GM12891 (cell line): ENCODE measurements around the gene ALOX15.

Experiments
- PAX5 ChIP-seq: IDR thresholded peaks from 2 replicates; pipeline ENCODE4 v1.6.1; 2011; ENCODE audit warnings: low read length, moderate library complexity, mild to moderate bottlenecking; ENCODE audit not compliant: insufficient read depth, severe bottlenecking
- POLR2A ChIP-seq: IDR thresholded peaks from 2 replicates; pipeline ENCODE4 v1.6.1; 2011; ENCODE audit warnings: low read depth, low read length, control low read depth
- POLR2AphosphoS5 ChIP-seq: IDR thresholded peaks from 2 replicates; pipeline ENCODE4 v1.6.1; 2011; ENCODE audit warnings: low read depth, low read length, control low read depth
- TAF1 ChIP-seq: IDR thresholded peaks from 2 replicates; pipeline ENCODE4 v1.6.1; 2011; ENCODE audit warnings: low read depth, low read length, control low read depth

DNA sequence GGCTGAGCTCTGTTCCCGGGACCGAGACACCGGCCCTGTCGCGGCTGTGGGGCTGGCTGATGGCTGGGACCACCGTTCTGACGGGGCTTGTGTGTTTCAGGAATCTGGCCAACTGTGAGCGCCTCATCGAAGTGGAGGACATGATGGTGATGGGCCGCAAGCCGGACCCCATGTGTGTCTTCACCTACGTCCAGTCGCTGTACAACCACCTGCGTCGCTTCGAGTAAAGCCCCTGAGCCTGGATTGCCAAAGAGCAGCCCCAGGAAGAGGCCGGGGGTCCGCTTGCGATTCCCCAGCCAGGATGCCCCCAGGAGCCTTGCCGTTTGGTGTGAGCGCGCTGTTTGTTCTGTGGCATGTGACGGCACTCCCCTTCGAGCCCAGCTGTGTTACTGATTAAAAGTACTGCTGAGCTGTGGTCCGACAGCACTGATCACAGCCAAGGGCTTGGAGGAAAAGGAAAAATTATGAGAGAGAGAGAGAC, 34.2 kb downstream of the ALOX15 start:
- TF ChIP-seq POLR2A (no peak), POLR2AphosphoS5 (no peak), TAF1 (no peak), PAX5 (no peak)
